Thymus (tissue), 11 donors: ENCODE results near the gene FOLR2. TPM values are rescaled to one million over a fixed set of nuclear protein-coding genes. Genes with fewer than 3 reads are reported as not detected.
"Not testable (repeated sequence)": the region's sequence is repeated elsewhere in the genome, so short reads cannot be mapped to it uniquely, and the experiment has no call there.

ENCODE experiments used
- DNase-seq, 9 donors: peaks; one replicate each; pipeline ENCODE4 v3.0.0-alpha.2; 2013; ENCODE audit warnings: low spot score in 9 of 9, low read depth in 6 of 9, missing footprints in 1 of 9
- H3K27ac ChIP-seq, 2 donors: one replicate each; pipeline ENCODE4 v1.5.1; 2013; ENCODE audit warnings: control low read depth in 1 of 2, low read depth in 1 of 2, low read length in 1 of 2, mild to moderate bottlenecking in 1 of 2, moderate library complexity in 1 of 2
- H3K27me3 ChIP-seq, 2 donors: one replicate each; pipeline ENCODE4 v1.5.1; 2013; ENCODE audit warnings: low read length in 1 of 2; ENCODE audit not compliant: control insufficient read depth in 2 of 2, insufficient read depth in 1 of 2
- H3K36me3 ChIP-seq, 2 donors: one replicate each; pipeline ENCODE4 v1.5.1; 2013; ENCODE audit warnings: low read length in 1 of 2, mild to moderate bottlenecking in 1 of 2, moderate library complexity in 1 of 2; ENCODE audit not compliant: control insufficient read depth in 2 of 2, insufficient read depth in 2 of 2
- H3K4me1 ChIP-seq, 2 donors: one replicate each; pipeline ENCODE4 v1.5.1; 2013; ENCODE audit warnings: low read length in 2 of 2; ENCODE audit not compliant: control insufficient read depth in 2 of 2, insufficient read depth in 2 of 2
- H3K4me3 ChIP-seq, 2 donors: one replicate each; pipeline ENCODE4 v1.5.1; 2013; ENCODE audit warnings: low read length in 2 of 2, control low read depth in 1 of 2, mild to moderate bottlenecking in 1 of 2
- H3K9me3 ChIP-seq, 2 donors: one replicate each; pipeline ENCODE4 v1.5.1; 2013; ENCODE audit warnings: low read length in 1 of 2, mild to moderate bottlenecking in 1 of 2; ENCODE audit not compliant: control insufficient read depth in 2 of 2, insufficient read depth in 1 of 2
- WGBS: extraction: QIAGEN DNeasy Blood & Tissue Kit; methylation state at CpG from one replicate; pipeline ENCODE4 v1.1.7; 2013; 5-methylcytosine and 5-hydroxymethylcytosine counted together
- polyA plus RNA-seq: library from polyadenylated mRNA; stranded (reverse); fragments of 200-250 nt; gene quantifications from one replicate; pipeline ENCODE4 v1.2.3, GENCODE V29; 2013
- total RNA-seq: library from RNA; stranded (reverse); fragments of 120-200 nt; gene quantifications from one replicate; pipeline ENCODE4 v1.2.4, GENCODE V29; 2013
- donor health status: healthy.

The FOLR2 gene
- total and polyA plus RNA-seq, 2 donors, result 27.8 to 32.7 TPM

DNA sequence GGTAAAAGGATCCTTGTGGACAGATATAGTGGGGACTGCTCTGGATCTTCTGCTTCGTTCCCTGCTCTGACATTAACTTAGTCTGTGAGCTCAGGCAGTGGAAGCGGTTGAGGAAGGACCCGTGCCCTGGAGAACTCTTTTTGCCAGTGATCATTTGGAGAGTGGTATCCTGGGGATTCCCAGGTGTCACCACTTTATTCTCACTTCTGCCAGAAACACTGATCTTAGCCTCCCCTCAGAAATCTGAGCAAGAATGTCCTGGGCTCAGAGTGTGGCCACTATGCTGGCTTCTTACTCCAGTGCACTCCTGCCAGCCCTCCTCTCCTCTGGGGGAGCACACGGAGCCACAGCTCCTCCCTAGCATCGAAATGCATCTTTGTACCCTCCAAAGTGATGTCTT lies 35.0 kb downstream of the FOLR2 start:
- peaks cover 3 to 57% of the 10 kb centered on the region in 2 donors for H3K27me3 ChIP-seq
- WGBS, result 89% methylated on average over 5 of the region's 5 CpGs
- no peak for DNase-seq

DNA sequence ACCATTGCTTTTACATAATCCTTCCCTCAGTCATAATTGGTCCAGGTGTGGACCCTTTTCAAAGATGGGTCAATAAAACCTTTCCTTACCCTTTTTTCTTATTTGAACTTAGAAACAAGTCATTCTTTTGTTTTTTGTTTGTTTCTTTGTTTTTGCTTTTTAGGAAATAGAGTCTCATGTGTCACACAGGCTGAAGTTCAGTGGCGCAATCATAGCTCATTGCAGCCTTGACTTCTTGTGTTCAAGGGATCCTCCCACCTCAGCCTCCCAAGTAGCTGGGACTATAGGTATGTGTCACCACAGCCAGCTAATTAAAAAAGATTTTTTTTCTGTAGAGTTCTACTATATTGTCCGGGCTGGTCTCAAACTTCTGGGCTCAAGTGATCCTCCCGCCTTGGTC lies 36.8 kb downstream of the FOLR2 start:
- Histone ChIP-seq H3K27ac (no peak overlapping the region), H3K4me3 (no peak overlapping the region), H3K36me3 (no peaks in the 10 kb centered on the region), H3K9me3 (no peaks in the 10 kb centered on the region), H3K27me3 (peaks cover 0 to 39% of the 10 kb centered on the region in 2 donors), H3K4me1 (no peaks in the 10 kb centered on the region)
- WGBS, result 99% methylated on average over 3 of the region's 3 CpGs
- DNase-seq, result no peak

More for the DNA sequence above, 35.0 kb downstream of the FOLR2 start:
- H3K9me3 ChIP-seq, result no peaks in the 10 kb centered on the region
- H3K4me3 ChIP-seq, result no peak overlapping the region
- no peaks in the 10 kb centered on the region for H3K36me3 ChIP-seq
- no peaks in the 10 kb centered on the region for H3K4me1 ChIP-seq
- H3K27ac ChIP-seq, result no peak overlapping the region

DNA sequence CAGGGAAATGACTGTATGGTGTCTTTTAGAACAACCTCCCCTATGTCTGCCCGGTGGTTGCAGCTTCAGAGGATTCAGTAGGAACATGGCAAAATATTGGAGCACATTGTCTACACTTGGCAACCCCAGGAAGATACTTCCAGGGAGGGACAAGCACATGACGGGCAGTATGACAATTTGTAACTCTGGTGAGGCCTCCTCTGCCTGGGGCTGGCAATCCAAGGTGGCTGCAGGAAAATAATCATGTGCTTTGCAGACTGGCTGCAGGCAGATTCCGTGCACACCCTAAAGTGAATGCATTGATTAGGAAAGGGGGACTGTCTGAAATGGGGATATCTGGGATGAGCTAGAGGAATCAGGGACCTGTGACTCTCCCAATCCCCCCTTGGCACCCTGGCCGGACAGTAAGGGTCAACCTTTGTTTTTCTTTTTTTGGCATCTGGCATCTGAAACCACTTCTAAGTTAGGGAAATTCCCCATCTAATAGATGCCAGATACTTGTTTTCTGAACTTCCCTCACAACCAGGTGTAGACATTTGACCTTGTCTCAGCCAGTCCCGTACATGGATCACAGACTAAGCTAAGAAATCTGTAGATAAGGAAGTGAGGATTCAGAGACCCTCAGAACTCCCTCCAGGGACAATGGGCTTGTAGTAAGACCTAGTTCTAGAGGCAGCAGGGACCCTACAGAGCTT lies 37.9 kb downstream of the FOLR2 start:
- no peak overlapping the region for H3K27ac ChIP-seq
- no peak overlapping the region for H3K4me3 ChIP-seq
- no peaks in the 10 kb centered on the region for H3K4me1 ChIP-seq
- no peak for DNase-seq
- H3K9me3 ChIP-seq, result no peaks in the 10 kb centered on the region
- no peaks in the 10 kb centered on the region for H3K36me3 ChIP-seq
- 92% methylated on average over 5 of the region's 5 CpGs for WGBS
- peaks cover 0 to 30% of the 10 kb centered on the region in 2 donors for H3K27me3 ChIP-seq

DNA sequence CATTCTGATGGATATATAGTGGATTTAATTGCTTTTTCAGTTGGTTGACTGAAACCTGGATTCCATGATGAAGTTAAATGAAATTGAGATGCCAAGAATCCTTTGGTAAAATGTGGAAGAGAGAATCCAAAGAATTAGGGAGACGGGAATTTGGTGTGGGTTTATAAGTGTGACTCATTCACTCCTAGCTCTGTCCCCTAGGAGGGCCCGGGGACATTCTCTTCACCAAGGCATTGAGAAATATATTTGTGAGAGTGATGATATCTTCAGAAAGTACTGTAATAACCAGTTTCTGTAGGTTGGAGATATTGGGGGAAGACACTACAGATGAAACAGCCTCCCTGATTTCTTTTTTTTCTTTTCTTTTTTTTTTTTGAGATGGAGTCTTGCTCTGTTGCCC lies 41.0 kb downstream of the FOLR2 start:
- H3K4me3 ChIP-seq, result no peak overlapping the region
- 95% methylated on average over 2 of the region's 2 CpGs for WGBS

DNA sequence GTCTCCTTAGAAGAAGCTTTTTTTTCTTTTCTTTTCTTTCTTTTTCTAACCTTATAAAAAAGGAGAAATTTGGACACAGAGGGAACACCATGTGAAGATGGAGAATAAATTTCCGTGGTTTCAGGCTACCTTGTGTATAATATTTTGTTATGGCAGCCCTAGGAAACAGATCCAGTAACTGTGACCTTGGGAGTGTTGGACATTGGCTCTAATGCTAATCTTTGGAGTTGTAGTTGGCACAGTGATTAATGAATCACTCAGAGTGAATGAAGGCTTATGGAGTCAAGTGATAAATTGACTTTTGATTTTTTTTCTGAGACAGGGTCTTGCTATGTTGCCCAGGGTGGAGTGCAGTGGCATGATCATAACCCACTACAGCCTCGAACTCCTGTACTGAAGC lies 42.9 kb downstream of the FOLR2 start:
- Histone ChIP-seq H3K27ac (no peak overlapping the region), H3K9me3 (no peaks in the 10 kb centered on the region), H3K4me3 (no peak overlapping the region), H3K4me1 (no peaks in the 10 kb centered on the region), H3K36me3 (no peaks in the 10 kb centered on the region), H3K27me3 (peaks cover 0 to 9% of the 10 kb centered on the region in 2 donors)
- no peak for DNase-seq
- 96% methylated on average over 2 of the region's 2 CpGs for WGBS

More for the DNA sequence above, 41.0 kb downstream of the FOLR2 start:
- Histone ChIP-seq H3K27ac (no peak overlapping the region), H3K36me3 (no peaks in the 10 kb centered on the region), H3K27me3 (peaks cover 0 to 13% of the 10 kb centered on the region in 2 donors), H3K4me1 (no peaks in the 10 kb centered on the region), H3K9me3 (no peaks in the 10 kb centered on the region)
- DNase-seq, result no peak

DNA sequence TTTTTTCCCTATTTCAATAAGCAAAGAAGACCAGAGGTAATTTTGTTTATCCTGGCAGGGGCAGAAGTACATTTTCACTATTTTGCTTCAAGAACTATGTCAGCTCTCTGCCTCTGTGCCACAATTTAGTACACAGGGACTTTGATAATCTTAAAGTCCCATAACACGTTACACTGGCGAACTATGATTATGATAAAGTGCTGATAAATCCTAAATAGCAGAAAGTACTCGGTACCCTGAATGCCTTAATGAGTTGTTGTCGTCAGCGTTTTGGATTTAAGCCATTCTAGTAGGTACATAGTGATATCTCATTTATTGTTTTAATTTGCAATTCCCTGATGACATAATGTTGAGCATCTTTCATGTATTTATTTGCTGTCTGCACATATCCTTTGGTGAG lies 44.0 kb downstream of the FOLR2 start:
- Histone ChIP-seq H3K27me3 (peaks cover 0 to 6% of the 10 kb centered on the region in 2 donors), H3K9me3 (no peaks in the 10 kb centered on the region), H3K4me3 (no peak overlapping the region), H3K36me3 (no peaks in the 10 kb centered on the region), H3K27ac (no peak overlapping the region), H3K4me1 (no peaks in the 10 kb centered on the region)
- no peak for DNase-seq
- WGBS, result 85% methylated on average over 5 of the region's 5 CpGs

DNA sequence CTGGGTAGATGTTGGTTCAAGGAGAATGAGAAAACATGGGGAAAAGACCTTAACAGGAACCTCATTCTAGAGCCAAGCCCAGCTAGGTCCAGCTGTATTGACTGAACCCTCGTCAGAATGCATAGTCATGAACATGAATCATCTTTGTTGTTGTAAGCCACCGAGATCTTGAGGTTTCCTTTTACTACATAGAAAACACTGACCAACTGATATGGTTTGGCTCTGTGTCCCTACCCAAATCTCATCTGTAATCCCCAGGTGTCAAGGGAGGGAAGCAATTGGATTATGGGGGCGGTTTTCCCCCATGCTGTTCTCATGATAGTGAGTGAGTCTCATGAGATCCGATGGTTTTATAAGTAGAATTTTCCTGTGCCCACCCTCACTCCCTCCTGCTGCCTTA lies 46.8 kb downstream of the FOLR2 start:
- Histone ChIP-seq H3K27ac (no peak overlapping the region), H3K4me3 (no peak overlapping the region)
- 44% methylated on average over 4 of the region's 4 CpGs for WGBS

DNA sequence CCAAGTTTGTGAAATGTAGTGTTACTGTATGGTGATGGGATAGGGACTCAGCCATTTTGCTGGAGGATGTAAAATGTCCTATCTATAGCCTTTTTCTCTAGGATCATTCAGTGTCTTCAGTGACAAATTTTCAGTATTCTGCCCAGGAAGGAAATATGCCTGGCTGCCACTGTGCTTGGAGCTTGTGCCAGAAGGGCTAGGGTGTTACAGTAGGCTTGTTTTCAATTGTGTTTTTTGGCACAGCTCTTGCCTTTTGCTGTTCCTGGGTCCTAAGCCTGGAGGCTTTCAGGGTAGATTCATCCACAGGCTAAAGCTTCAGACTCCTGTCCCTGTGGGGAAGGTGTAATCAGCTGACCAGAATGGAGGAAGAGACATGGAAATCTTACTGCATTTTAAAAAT lies 49.4 kb downstream of the FOLR2 start:
- Histone ChIP-seq H3K27me3 (peaks cover 0 to 2% of the 10 kb centered on the region in 2 donors), H3K9me3 (no peaks in the 10 kb centered on the region), H3K36me3 (no peaks in the 10 kb centered on the region), H3K4me1 (no peaks in the 10 kb centered on the region), H3K27ac (no peak overlapping the region), H3K4me3 (no peak overlapping the region)
- DNase-seq, result no peak

More for the DNA sequence above, 46.8 kb downstream of the FOLR2 start:
- peaks cover 0 to 2% of the 10 kb centered on the region in 2 donors for H3K27me3 ChIP-seq
- no peak for DNase-seq
- no peaks in the 10 kb centered on the region for H3K4me1 ChIP-seq
- H3K36me3 ChIP-seq, result no peaks in the 10 kb centered on the region
- no peaks in the 10 kb centered on the region for H3K9me3 ChIP-seq

DNA sequence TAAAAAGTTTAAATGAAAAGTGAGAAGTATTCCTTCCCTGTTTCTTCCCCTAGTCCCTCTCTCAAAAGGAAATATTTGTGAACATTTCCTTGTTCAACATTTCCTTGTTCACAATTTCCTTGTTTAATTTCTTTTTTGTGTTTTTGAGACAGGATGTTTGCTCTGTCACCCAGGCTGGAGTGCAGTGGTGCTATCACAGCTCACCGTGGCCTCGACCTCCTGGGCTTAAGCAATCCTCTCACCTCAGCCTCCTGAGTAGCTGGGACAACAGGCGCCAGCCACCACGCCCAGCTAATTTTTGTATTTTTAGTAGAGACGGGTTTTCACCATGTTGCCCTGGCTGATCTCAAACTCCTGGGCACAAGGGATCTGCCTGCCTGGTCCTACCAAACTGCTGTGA lies 50.4 kb downstream of the FOLR2 start:
- not testable (repeated sequence) for H3K4me3 ChIP-seq, H3K27me3 ChIP-seq, H3K9me3 ChIP-seq, H3K36me3 ChIP-seq, H3K27ac ChIP-seq, H3K4me1 ChIP-seq, DNase-seq
- WGBS, result 98% methylated on average over 5 of the region's 5 CpGs
